ENCODE measurements around the gene RIPPLY3.

GRCh38 chr21:36976228-36976861 lies 30.2 kb upstream of the RIPPLY3 start:
- no peak for TF ChIP-seq EP300 (IDR thresholded peaks at IDR 0.05)
- TF ChIP-seq, protein P1, sequence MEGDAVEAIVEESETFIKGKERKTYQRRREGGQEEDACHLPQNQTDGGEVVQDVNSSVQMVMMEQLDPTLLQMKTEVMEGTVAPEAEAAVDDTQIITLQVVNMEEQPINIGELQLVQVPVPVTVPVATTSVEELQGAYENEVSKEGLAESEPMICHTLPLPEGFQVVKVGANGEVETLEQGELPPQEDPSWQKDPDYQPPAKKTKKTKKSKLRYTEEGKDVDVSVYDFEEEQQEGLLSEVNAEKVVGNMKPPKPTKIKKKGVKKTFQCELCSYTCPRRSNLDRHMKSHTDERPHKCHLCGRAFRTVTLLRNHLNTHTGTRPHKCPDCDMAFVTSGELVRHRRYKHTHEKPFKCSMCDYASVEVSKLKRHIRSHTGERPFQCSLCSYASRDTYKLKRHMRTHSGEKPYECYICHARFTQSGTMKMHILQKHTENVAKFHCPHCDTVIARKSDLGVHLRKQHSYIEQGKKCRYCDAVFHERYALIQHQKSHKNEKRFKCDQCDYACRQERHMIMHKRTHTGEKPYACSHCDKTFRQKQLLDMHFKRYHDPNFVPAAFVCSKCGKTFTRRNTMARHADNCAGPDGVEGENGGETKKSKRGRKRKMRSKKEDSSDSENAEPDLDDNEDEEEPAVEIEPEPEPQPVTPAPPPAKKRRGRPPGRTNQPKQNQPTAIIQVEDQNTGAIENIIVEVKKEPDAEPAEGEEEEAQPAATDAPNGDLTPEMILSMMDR (IDR thresholded peaks at IDR 0.05), result no peak
- TF ChIP-seq POLR2A (IDR thresholded peaks at IDR 0.05), result no peak
